B cell (primary cell): ENCODE data around the gene VEZT. TPM values are rescaled to one million over a fixed set of nuclear protein-coding genes. Genes with fewer than 3 reads are reported as not detected.

Experiments
- ATAC-seq: fragments of 200-7000 bp; cut with Tn5 transposase; one replicate; pipeline ENCODE4 v1.10.0; 2021; ENCODE audit warnings: low read depth, mild to moderate bottlenecking, moderate number of reproducible peaks, moderate library complexity
- CTCF ChIA-PET: fragments of 350-600 bp; sonication (Branson Sonifier 250); formaldehyde crosslinking; loops from one replicate; lab custom pipeline; 2021; ENCODE audit warnings: antibody characterized with exemption, inconsistent platforms; lab: Charles Lee
- POLR2A ChIA-PET: fragments of 350-600 bp; sonication (Branson Sonifier 250); formaldehyde crosslinking; loops from one replicate; lab custom pipeline; 2021; ENCODE audit warnings: antibody characterized with exemption; lab: Charles Lee
- DNase-seq: peaks from one replicate; pipeline ENCODE4 v3.0.0; 2013
- H2AFZ ChIP-seq: 2 replicates; pipeline ENCODE4 v1.6.1; 2012; ENCODE audit warnings: mild to moderate bottlenecking, low read depth, low read length; ENCODE audit not compliant: insufficient read depth, poor library complexity, severe bottlenecking
- H3K27ac ChIP-seq, 2 donors: 1 replicate in 1 of 2; 2 replicates in 1 of 2; pipeline ENCODE4 v1.5.1; 2012 to 2013; ENCODE audit warnings: low read length in 2 of 2, mild to moderate bottlenecking in 2 of 2, moderate library complexity in 1 of 2
- H3K27me3 ChIP-seq, 4 experiments: fragments of 200-600 bp in 1 of 4; sonication (generic) in 1 of 4; replicated peaks in 1 of 4; 1 replicate in 2 of 4; 2 replicates in 2 of 4; pipeline versions ENCODE4 v1.6.1 to v1.7.0; 2013 to 2016; ENCODE audit warnings: low read length in 3 of 4, mild to moderate bottlenecking in 2 of 4, mixed read lengths in 1 of 4, moderate library complexity in 1 of 4; ENCODE audit not compliant: insufficient read depth in 4 of 4, control insufficient read depth in 3 of 4; ENCODE audit errors: control extremely low read depth in 1 of 4
- H3K36me3 ChIP-seq, 2 experiments: replicated peaks in 1 of 2; 1 replicate in 1 of 2; 2 replicates in 1 of 2; pipeline versions ENCODE4 v1.6.1 to v1.7.1; 2013; ENCODE audit warnings: low read length in 1 of 2; ENCODE audit not compliant: insufficient read depth in 2 of 2, control insufficient read depth in 1 of 2; ENCODE audit errors: control extremely low read depth in 1 of 2, extremely low read depth in 1 of 2
- H3K4me1 ChIP-seq, 2 donors: fragments of 200-600 bp in 1 of 2; sonication (generic) in 1 of 2; 1 replicate in 1 of 2; 2 replicates in 1 of 2; pipeline versions ENCODE4 v1.5.1 to v1.6.1; 2013 to 2017; ENCODE audit warnings: low read length in 2 of 2; ENCODE audit not compliant: control insufficient read depth in 2 of 2, insufficient read depth in 2 of 2
- H3K4me2 ChIP-seq: replicated peaks from 2 replicates; pipeline ENCODE3; 2012; ENCODE audit warnings: mild to moderate bottlenecking, low read depth, low read length; ENCODE audit not compliant: poor library complexity, severe bottlenecking
- H3K4me3 ChIP-seq, 5 experiments: fragments of 200-600 bp in 1 of 5; sonication (generic) in 1 of 5; 1 replicate in 3 of 5; 2 replicates in 2 of 5; pipeline versions ENCODE4 v1.5.1 to v1.7.0; 2011 to 2016; ENCODE audit warnings: low read length in 4 of 5, mild to moderate bottlenecking in 4 of 5, low read depth in 2 of 5, control low read depth in 1 of 5, moderate library complexity in 1 of 5; ENCODE audit not compliant: insufficient read depth in 1 of 5; ENCODE audit errors: control extremely low read depth in 1 of 5, extremely low read depth in 1 of 5
- H3K79me2 ChIP-seq: fragments of 200-600 bp; sonication (generic); one replicate; pipeline ENCODE4 v1.6.0; 2016; ENCODE audit warnings: low read length; ENCODE audit not compliant: control insufficient read depth, insufficient read depth
- H3K9ac ChIP-seq: fragments of 200-600 bp; sonication (generic); 2 replicates; pipeline ENCODE4 v1.6.1; 2017; ENCODE audit warnings: mild to moderate bottlenecking, low read length, moderate library complexity
- H3K9me3 ChIP-seq, 3 donors: one replicate each; pipeline versions ENCODE4 v1.6.1 to v1.7.1; 2013; ENCODE audit warnings: low read length in 2 of 3; ENCODE audit not compliant: control insufficient read depth in 2 of 3, insufficient read depth in 1 of 3; ENCODE audit errors: control extremely low read depth in 1 of 3
- H4K20me1 ChIP-seq: 2 replicates; pipeline ENCODE4 v1.6.0; 2012; ENCODE audit warnings: mild to moderate bottlenecking, low read length; ENCODE audit not compliant: insufficient read depth, control insufficient read depth, poor library complexity, severe bottlenecking
- H3K27ac Mint-ChIP-seq: one replicate; pipeline ENCODE4 v1.8.0; 2021; ENCODE audit warnings: mixed read lengths
- H3K27me3 Mint-ChIP-seq: one replicate; pipeline ENCODE4 v1.8.0; 2021; ENCODE audit warnings: mixed read lengths
- H3K4me1 Mint-ChIP-seq: one replicate; pipeline ENCODE4 v1.8.0; 2021; ENCODE audit warnings: mixed read lengths
- H3K4me3 Mint-ChIP-seq: one replicate; pipeline ENCODE4 v1.8.0; 2021; ENCODE audit warnings: mixed read lengths
- H3K9me3 Mint-ChIP-seq: one replicate; pipeline ENCODE4 v1.8.0; 2022; ENCODE audit warnings: mixed read lengths; ENCODE audit not compliant: insufficient read depth
- CTCF ChIP-seq: fragments of 200-600 bp; IDR thresholded peaks from one replicate; pipeline ENCODE4 v1.8.0; 2022; ENCODE audit warnings: antibody characterized with exemption, mild to moderate bottlenecking
- EZH2 ChIP-seq: IDR thresholded peaks from 2 replicates; pipeline ENCODE4 v1.6.1; 2012; ENCODE audit warnings: borderline replicate concordance, low read depth, mild to moderate bottlenecking, moderate library complexity, low read length; ENCODE audit not compliant: insufficient read depth, poor library complexity, severe bottlenecking
- WGBS: methylation state at CpG from one replicate; pipeline ENCODE4 v1.1.5; 2013; ENCODE audit warnings: missing lambda C conversion rate; ENCODE audit not compliant: insufficient coverage; 5-methylcytosine and 5-hydroxymethylcytosine counted together
- intact Hi-C: fragments of 100-400 bp; cut with micrococcal nuclease; formaldehyde crosslinking; loops from one replicate; pipeline ENCODE4 v1.10.0; 2022
- polyA plus RNA-seq: library from polyadenylated mRNA; depleted of rRNA; stranded (reverse); fragments of >200 nt; gene quantifications from 2 replicates; pipeline ENCODE4 v1.2.3, GENCODE V29; 2012
- total RNA-seq, 2 donors: library from RNA; stranded (reverse); fragments of 120-200 nt in 1 of 2; gene quantifications; 1 replicate in 1 of 2; 2 replicates in 1 of 2; pipeline versions ENCODE4 v1.2.3 to v1.2.4, GENCODE V29; 2013 to 2022

Gene VEZT
- total and polyA plus RNA-seq, 2 donors (not counting 1 experiment from before 2014, with no cell fraction given), result 19.9 to 61.8 TPM

DNA sequence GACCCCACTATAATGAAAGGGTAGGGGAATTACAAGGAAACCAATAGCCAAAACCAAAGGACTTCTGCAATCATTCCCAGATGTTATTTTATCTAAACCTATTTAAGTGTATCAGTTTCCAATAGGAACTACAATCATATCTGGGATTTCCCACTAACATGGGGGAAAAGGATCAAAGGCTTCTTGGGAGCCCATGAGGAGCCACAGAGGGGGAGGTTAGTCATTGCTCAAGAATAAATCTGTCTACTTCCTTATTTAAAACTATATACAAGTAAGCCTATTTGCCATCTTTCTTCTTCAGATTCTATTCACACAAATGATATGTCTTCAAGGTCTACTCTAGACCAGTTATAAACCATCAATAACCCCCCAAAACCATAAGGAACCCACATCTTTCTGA is 33.5 kb upstream of the VEZT start:
- Mint-ChIP-seq H3K4me3 (no peak overlapping the region), H3K27ac (no peak overlapping the region), H3K27me3 (no peaks in the 10 kb centered on the region), H3K9me3 (no peaks in the 10 kb centered on the region), H3K4me1 (peaks cover 10% of the 10 kb centered on the region)
- ATAC-seq, result no peak
- Histone ChIP-seq H2AFZ (no peak overlapping the region), H3K4me1 (no peaks in the 10 kb centered on the region), H3K4me2 (no peak overlapping the region), H3K79me2 (no peaks in the 10 kb centered on the region), H3K27ac (no peak overlapping the region), H3K9me3 (no peaks in the 10 kb centered on the region), H3K36me3 (no peaks in the 10 kb centered on the region), H3K27me3 (no peaks in the 10 kb centered on the region), H3K9ac (no peak overlapping the region), H3K4me3 (no peak overlapping the region), H4K20me1 (no peaks in the 10 kb centered on the region)
- TF ChIP-seq CTCF (no peak), EZH2 (no peak)
- intact Hi-C loops, result no loop called here
- ChIA-PET POLR2A (no interaction called here), CTCF (no interaction called here)
- no peak for DNase-seq

DNA sequence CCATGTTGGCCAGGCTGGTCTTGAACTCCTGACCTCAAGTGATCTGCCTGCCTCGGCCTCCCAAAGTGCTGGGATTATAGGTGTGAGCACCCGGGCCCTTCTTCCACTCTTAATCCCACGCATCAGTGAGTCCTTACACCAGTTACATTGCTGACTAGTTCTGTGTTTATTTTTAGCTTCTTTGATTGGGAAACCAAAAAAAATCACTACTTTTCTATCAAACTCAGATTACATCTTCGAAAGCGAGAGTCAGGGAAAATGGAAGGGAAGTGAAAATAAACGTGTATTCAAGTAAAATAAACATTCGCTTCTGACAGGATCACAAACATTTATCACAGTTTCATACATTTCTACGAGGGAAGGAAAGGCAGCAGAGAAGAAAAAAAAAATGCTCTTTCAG is 32.5 kb upstream of the VEZT start:
- Histone ChIP-seq H3K27me3 (no peaks in the 10 kb centered on the region), H3K27ac (no peak overlapping the region), H3K79me2 (no peaks in the 10 kb centered on the region), H3K4me1 (no peaks in the 10 kb centered on the region), H3K4me2 (no peak overlapping the region), H4K20me1 (no peaks in the 10 kb centered on the region), H3K4me3 (no peak overlapping the region), H3K36me3 (no peaks in the 10 kb centered on the region), H3K9ac (no peak overlapping the region), H2AFZ (no peak overlapping the region), H3K9me3 (no peaks in the 10 kb centered on the region)
- CTCF ChIA-PET, result no interaction called here
- no CpG with 5 or more reads among the region's 8 CpGs for WGBS
- TF ChIP-seq CTCF (no peak), EZH2 (no peak)
- H3K27me3 Mint-ChIP-seq, result no peaks in the 10 kb centered on the region
- ATAC-seq, result no peak
- H3K9me3 Mint-ChIP-seq, result no peaks in the 10 kb centered on the region
- no peak overlapping the region for H3K4me3 Mint-ChIP-seq
- H3K27ac Mint-ChIP-seq, result no peak overlapping the region
- intact Hi-C loops, result no loop called here
- peaks cover 10% of the 10 kb centered on the region for H3K4me1 Mint-ChIP-seq
- POLR2A ChIA-PET, result no interaction called here
- no peak for DNase-seq
